Stimulated activated CD8-positive, alpha-beta memory T cell treated with anti-CD3 and anti-CD28 coated beads, Interleukin-12 subunit alpha, Interleukin-12 subunit beta, amount 100 ng/mL, for 24 hours (primary cell): ENCODE measurements around the gene OR10R2.
A peak's percentile ranks its signal among the peaks of the same experiment; 100 is the strongest.
"Not testable (repeated sequence)": the region's sequence is repeated elsewhere in the genome, so short reads cannot be mapped to it uniquely, and the experiment has no call there.

ENCODE experiments used
- DNase-seq: peaks from one replicate; pipeline ENCODE4 v3.0.0-alpha.2; 2020; ENCODE audit errors: extremely low read depth

The OR10R2 gene, protein sequence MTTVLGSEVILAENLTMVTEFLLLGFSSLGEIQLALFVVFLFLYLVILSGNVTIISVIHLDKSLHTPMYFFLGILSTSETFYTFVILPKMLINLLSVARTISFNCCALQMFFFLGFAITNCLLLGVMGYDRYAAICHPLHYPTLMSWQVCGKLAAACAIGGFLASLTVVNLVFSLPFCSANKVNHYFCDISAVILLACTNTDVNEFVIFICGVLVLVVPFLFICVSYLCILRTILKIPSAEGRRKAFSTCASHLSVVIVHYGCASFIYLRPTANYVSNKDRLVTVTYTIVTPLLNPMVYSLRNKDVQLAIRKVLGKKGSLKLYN

DNA sequence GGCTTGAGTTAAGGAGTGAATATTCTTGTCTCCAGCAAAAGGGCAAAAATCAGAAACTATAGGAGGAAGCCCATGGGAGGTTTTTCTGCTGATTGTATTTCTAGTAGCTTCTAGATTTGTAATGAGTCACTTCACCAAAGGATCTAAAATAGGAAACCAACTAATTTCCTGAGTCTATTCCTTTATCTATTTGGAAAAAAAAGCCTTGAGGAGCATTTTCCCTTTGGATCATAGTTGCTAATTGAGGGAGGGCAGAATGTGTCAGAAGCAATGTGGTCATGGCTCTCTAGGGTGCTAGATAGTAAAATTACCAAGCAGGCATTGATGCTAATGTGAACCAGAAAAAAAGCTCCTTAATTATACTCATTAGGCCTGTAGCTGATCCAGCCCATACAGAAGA is at the start of gene OR10R2:
Gene OR10R2, plus strand, starts transcription at position 301 of the 400 bp plus-strand sequence. CDS start 106 bp downstream, outside the sequence.
- no peak for DNase-seq

DNA sequence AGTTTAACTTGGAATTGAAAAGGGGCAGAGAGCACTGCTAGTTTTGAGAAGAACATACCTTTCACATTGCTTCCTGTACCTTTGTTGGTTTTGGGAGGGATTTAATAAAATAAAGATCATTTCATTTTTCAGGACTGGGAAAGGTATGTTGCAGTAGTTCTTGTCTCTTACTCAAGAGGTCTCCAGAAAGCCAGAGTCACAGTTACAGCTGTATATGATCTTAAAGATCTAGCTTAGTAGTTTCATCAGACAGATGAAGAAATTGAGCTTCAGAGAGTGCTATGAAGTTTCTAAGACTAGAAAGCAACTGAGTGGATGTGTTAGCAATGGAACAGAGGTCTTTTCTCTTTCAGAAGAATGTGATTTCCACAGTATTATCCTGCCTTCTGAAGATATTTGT is 47.0 kb upstream of the OR10R2 start:
- DNase-seq, result no peak

DNA sequence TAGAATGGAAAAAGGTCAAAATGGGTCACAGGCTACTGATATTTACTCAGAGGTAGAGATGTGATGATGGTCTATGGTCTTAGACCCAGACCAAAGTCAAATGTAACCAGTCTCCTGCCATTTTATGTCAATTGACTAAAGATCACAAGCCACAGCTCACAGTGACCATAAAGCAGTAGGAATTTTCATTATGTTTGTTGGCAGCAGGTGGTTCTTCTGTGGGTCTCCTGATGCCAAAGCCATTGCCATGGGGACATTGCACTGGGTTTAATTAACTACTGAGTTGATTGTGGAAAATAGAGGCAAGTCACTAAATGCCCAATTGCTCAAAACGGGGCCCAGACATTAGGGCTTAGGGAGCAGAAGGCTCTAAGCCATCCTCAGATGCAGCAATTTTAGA is 45.9 kb upstream of the OR10R2 start, which contains the start of gene OR10K2:
Gene OR10K2, minus strand, starts transcription at position 101 of the 400 bp plus-strand sequence. CDS start 5,371 bp downstream, outside the sequence.
- DNase-seq, result no peak

DNA sequence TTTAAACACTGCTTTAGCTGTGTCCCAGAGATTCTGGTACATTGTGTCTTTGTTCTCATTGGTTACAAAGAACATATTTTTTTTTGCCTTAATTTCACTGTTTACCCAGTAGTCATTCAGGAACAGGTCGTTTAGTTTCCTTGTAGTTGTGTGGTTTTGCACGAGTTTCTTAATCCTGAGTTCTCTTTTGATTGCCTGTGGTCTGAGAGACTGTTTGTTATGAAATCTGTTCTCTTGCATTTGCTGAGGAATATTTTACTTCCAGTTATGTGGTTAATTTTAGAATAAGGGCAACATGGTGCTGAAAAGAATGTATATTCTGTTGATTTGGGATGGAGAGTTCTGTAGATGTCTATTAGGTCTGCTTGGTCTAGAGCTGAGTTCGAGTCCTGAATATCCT is 41.9 kb upstream of the OR10R2 start:
- not testable (repeated sequence) for DNase-seq

DNA sequence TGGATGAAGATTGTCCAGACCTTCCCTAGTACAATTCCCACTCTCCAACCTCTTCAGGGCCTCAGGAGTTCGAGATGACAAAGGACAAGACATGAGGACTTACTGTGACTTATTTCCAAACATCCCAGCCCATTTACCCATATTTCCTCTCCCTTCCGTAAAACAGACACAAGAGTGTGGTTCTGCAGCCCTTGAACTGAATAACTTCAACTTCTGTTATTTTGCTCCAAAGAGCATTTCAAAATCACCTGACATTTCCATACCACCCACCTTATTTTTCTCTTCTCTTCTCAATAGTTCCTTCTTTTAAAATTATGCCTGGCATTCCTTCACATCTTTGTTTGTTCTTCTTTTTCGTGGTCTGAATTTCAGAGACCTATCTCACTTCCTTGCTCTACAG is 37.3 kb upstream of the OR10R2 start:
- no peak for DNase-seq

DNA sequence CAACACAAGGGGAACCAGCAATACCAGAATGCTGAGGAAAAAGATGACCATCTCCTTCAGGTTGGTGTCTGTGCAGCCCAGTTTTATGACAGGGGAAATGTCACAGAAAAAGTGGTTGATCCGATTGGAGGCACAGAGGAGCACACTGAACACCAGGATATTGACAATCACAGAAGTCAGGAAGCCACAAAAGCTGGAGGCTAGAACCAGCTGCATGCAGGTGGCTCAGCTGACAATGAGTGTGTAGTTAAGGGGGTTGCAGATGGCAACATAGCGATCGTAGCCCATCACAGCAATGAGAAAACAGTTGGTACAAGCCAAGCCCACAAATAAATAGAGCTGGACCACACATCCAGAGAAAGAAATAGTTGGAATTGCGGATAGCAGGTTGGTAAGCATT is 26.6 kb upstream of the OR10R2 start:
- DNase-seq, result no peak

DNA sequence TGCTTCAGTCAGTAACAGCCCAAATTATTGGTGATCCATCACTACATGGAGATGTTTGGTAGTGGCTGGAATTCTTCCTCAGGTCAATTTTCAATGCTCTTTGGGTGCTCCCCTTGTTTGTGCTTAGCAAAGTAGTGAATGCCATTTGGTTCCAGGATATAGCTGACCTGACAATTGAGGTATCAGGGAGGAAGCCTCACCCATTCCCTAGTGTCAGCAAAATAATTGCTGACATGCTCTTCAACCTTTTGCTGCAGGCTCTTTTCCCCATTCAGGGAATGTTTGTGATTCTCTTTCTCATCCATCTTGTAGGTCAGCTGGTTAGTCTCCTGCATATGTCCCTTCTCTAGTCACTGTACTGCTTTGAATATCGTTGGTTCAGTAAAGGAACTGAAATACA is 17.5 kb upstream of the OR10R2 start:
- DNase-seq, result no peak

DNA sequence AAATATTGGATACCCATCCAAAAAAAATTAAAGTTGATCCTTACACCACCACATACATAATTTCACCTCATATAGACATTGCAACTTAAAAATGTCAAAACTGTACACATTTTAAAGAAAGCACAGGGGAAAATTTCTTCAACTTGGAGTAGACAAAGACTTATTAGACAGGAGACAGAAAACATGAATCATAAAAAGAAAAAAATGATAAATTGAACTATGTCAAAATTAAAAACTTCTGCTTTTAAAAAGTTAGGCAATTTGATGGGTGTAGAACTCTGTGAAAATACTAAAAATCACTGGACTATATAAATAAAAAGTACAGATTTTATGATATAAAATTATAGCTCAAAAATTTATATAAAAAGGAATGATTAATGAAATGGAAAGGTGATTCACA is 14.8 kb upstream of the OR10R2 start:
- DNase-seq, result no peak

DNA sequence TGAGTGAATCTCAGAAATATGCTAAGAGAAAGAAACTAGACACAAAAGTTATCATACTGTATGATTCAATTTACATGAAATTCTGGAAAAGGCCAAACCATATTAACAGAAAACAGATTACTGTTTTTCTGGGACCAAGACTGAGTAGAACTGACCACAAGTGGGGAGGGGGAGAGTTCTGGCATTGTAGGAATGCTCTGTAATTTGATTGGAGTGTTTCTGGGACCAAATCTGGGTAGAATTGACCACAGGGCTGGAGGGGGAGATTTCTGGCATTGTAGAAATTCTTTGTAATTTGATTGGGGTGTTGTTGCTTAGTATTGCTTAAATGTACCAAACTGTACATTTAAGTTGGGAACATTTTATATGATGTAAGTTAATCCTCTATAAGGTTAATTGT is 13.8 kb upstream of the OR10R2 start:
- DNase-seq, result no peak

DNA sequence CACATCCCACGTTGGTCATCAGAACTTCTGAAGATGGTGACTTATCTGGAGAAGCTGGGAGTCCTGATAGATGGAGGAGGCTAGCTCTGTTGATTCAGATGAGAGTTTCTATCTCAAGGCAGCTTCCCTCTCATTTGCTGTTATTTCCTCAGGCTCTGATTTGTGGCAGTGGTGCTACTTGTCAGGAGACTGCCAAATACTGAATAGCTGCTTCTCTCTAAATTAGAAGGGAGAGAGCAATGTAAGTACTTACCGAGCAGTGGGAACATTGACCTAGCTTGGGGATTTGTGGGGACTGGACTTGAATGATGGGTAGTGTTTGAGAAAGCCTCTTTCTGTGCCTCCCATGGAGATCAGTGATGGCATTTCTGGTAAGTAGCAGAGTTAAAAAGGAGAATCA is 10.5 kb upstream of the OR10R2 start, which contains the start of gene OR10K1:
Gene OR10K1, plus strand, starts transcription at position 301 of the 400 bp plus-strand sequence. CDS start 3,728 bp downstream, outside the sequence.
- no peak for DNase-seq

DNA sequence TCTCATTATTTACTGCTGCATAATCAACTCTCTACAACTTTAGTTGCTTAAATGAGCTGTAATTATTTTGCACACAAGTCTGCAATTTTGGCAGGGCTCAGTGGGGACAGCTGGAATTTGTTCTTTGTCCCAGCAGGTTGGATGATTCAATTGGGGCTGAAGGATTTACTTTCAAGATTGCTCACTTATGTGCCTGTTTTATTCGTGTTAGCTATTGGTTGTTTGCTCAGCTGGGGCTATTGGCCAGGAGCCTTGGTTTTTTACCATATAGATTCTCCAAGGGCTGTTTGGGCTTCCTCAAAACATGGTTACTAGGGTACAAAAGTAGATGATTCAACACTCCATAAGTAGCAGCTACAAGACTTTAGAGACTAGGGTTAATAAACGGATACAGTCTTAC is 13.4 kb downstream of the OR10R2 start:
- no peak for DNase-seq

DNA sequence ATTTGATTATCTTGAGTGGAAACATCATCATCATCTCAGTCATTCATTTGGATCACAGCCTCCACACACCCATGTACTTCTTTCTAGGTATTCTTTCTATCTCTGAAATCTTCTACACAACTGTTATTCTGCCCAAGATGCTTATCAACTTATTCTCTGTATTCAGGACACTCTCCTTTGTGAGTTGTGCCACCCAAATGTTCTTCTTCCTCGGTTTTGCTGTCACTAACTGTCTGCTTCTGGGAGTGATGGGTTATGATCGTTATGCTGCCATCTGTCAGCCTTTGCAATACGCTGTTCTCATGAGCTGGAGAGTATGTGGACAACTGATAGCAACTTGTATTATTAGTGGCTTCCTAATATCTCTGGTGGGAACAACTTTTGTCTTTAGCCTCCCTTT is 19.3 kb downstream of the OR10R2 start:
- no peak for DNase-seq

DNA sequence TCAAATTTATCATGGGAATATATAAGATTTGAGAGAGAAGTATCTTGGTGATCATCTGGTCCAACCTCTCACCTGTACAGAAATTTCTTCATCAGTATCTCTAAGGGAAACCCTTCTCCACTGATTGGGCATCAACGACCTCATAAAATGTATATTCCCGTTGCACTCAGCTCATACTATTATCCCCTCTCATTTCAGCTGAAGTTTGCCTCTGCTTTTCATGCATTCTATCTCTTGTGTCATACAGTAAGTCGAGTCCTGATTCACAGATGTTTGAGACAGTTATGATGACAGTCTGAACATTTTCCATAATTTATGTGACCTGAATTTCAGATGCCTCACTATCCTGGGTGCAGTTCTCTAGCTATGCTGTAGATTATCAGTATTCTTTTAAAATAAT is 21.0 kb downstream of the OR10R2 start:
- DNase-seq, result no peak

DNA sequence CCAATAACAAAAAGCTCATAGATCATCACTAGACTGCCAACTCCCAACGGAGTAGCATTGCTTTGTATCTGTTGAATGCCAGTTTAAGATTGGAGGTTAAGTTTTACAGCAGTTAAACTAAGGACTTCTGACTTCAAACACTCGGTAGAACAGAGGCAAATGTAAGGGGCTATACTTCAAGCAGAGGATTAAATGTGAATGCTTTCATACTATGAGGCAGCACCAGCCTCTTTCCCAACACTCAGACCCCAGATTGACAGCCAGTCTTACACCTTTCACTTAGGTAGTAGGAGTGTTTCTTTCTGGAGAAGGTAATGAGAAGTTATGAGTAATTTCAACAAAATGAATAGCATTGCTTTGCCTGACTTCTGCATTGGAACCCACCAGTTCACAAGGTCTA is 22.8 kb downstream of the OR10R2 start:
- DNase-seq, result no peak

DNA sequence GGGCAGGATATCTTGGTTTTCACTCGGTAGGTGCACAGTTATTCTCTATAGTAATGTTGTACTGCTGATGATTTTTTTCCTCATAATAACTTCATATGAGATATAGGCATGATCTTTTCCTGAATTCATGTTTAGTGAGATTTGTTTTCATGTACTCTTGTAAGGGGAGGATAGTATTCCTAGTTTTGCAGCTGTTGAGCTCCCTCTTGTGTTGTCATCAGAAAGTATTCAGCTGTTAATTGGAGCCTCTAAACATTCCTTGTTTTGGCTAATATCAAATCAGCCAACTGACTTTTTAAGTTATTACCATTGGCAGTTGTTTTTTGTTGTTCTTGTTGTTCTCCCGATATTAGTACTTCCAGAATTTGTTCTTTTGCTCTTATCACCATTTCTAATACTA is 24.4 kb downstream of the OR10R2 start:
- no peak for DNase-seq

DNA sequence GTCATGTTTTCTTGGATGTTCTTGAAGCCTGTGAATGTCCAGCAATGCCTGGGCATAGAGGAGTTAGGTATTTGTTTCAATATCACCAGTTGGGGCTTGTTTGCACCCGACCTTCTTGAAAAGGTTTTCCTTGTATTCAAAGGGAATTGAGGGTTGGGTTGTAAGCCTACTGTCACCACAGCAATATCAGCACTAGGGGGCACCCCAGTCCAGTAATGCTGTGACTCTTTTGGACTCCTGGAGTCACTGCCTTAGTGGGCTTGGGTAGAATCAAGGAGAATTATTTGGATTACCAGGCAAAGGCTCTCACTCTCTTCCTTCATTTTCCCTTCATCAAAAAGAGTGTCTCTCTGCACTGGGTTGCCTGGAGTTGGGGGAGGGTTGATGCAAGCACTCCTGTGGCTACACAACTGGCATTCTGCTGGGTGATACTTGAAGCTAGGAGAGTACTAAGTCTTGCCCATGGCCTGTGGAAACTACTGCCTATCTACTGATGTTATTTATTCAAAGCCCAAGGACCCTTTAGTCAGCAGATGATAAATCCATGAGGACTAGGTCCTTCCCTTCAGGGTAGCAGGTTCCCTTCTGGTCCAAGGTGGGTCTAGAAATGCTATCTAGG is 34.5 kb downstream of the OR10R2 start:
- peak; percentile 1 for DNase-seq

DNA sequence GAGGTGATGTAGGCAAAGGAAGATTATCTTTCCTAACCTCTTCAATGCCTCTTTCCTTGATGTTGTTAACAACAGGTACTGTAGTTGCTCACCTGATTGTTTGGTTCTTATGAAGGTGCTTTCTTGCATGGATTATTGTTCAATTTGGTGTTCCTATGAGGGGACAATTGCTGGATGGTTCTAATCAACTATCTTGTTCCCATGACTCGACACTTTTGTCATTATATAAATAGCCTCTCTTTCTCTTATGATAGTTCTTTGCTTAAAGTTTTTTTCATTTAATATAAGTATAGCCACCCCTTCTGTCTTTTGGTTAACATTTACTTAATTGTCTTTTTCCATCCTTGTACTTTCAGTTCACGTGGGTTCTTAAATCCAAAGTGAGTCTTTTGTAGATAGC is 35.5 kb downstream of the OR10R2 start:
- DNase-seq, result no peak

DNA sequence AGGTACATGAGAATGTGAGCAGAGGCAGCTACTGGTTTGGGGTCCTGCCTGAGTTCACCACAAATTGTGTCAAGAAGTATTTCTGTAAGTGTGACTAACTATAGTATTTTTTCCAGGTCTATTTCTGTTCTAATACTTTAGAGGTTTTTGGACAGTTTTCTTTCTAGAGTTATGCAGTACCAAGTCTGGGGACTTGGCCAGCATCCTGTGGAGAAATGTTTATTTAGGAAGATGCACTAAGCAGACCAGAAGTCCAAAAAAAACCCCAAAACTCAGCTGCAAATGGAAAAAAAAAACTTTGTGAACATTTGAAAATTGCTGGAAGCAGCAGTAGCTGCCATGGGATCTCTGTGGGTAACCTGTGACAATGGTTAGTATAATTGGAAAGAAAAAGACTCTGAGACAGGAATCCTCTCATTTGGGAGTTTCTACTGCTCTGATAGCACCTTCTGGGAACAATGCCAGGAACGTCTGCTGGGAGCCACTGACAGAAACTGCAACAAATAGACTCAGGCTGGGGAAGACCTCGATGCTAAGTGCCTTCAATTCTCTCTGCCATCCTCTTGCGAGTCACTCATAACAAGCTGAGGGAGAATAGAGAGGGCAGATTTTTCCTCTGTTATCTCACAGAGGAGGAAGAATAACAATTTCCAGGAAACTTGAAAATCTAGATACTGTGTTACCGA is 37.6 kb downstream of the OR10R2 start:
- DNase-seq, result no peak

DNA sequence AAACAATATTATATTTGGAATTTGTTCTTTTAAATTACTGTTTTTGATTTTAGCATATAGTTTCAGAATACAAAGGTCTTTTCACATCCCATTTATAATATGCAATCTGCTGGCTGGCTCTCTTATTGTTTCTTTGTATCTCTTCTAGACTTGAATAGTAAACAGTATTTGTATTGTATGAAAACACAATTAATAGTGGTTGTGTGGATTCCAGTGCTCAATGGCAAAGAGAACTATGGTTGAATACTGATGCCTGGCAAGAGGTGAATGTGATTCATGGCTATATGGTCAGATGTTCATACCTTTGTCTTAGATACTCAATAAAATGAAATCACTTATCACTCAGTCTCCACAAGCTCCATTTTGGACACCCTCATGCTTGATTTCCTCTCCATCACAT is 44.9 kb downstream of the OR10R2 start:
- DNase-seq, result no peak

DNA sequence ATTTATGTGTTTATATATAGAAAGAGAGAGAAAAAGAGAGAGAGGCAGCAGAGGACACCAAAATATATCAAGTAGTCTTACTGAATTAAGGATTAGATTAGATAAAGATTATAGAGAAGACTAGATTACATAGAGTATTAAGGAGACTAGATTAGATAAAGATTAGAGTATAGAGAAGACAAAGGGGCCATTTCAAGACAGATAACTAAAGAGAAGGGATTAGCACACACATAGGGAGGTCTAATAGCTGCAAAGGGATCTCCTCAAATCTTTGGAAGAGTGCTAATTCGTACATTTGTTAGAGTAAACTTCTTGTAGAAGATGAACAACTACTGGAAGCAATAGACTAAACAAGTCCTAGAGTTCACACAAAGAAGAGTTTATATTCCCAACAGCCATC is 48.0 kb downstream of the OR10R2 start:
- no peak for DNase-seq

DNA sequence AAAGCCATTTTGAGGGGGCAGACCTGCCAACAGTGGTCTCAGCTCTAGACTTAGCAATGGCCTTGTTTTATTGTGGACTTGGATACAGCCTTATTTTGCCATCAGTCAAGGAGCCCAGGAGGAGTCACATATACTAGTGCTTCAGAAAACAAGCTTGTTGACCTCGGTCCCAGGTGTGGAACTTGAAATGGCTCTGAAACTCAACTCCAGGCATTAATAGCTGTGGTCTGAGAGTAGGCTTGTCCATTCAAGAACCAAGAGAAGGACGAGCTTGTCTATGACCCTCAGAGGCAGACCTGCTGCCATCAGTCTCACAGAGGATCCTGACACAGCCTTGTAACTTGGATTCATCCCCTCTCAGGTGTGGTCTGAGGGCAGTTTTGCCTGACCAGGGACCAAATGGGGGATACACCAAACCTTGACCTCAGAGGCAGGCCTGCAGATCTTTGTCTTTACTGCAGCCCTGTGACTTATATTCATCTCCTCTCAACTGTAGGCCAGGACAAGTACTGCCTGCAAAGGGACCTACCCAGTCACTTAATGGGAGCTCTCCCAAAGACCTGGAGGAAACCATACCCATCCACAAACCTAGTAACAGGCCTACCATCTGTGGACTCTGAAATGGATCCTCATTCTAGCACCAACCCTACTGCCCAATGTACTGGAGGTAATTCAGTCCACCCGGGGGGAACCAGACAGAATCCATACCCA is 49.1 kb downstream of the OR10R2 start:
- no peak for DNase-seq

DNA sequence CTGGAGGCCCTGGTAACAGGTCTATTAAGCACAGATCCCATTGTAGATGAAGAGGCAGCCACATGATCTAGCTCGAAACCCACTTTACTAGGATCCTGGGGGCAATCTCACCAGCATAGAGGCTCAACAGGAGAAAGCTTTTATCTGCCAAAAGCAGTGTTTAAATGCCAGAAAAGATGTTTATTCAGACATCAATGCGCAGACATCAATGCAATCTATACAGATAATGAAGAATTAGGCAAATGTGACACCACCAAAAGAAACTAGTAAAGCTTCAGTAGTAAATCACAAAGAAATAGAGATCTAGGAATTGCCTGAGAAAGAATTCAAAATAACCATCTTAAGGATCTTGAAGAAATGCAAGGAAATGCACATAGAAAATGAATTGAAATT is 49.6 kb downstream of the OR10R2 start:
- no peak for DNase-seq
